Measurements from ENCODE around the gene ANKAR.

GRCh38 chr2:189683348-189683747, 8.9 kb downstream of the ANKAR start:
- TF ChIP-seq POLR2A (IDR thresholded peaks at IDR 0.05) (no peak), POLR2AphosphoS5 (IDR thresholded peaks at IDR 0.05) (no peak), CTCF (IDR thresholded peaks at IDR 0.05) (no peak), EP300 (IDR thresholded peaks at IDR 0.05) (no peak)

Measured in stomach (tissue), 4 donors.